RWPE2 (cell line): ENCODE results near the gene RNU7-1.
"Not testable (repeated sequence)": the region's sequence is repeated elsewhere in the genome, so short reads cannot be mapped to it uniquely, and the experiment has no call there.

Experiments used
- ATAC-seq: fragments of 200-7000 bp; cut with Tn5 transposase; 3 replicates; pipeline ENCODE4 v1.9.1; 2021; ENCODE audit warnings: low read depth
- DNase-seq: peaks from one replicate; pipeline ENCODE4 v3.0.0-alpha.2; 2020; ENCODE audit warnings: low spot score
- H3K27ac ChIP-seq: fragments of 450-650 bp; 2 replicates; pipeline ENCODE4 v1.5.1; 2017; ENCODE audit warnings: mild to moderate bottlenecking; ENCODE audit not compliant: poor library complexity, severe bottlenecking
- H3K27me3 ChIP-seq: fragments of 250-450 bp; sonication (Bioruptor Pico); 2 replicates; pipeline ENCODE4 v1.5.1; 2021; ENCODE audit warnings: mild to moderate bottlenecking, moderate library complexity; ENCODE audit not compliant: insufficient read depth, poor library complexity, severe bottlenecking
- H3K36me3 ChIP-seq: fragments of 250-450 bp; sonication (Bioruptor Pico); 2 replicates; pipeline ENCODE4 v1.5.1; 2020; ENCODE audit warnings: low read depth, mild to moderate bottlenecking, moderate library complexity
- H3K4me1 ChIP-seq: fragments of 250-450 bp; sonication (Bioruptor Pico); 2 replicates; pipeline ENCODE4 v1.5.1; 2021; ENCODE audit warnings: mild to moderate bottlenecking, moderate library complexity; ENCODE audit not compliant: insufficient read depth, poor library complexity, severe bottlenecking
- H3K4me3 ChIP-seq: fragments of 250-450 bp; sonication (Bioruptor Pico); 2 replicates; pipeline ENCODE4 v1.5.1; 2021; ENCODE audit warnings: mild to moderate bottlenecking, moderate library complexity; ENCODE audit not compliant: severe bottlenecking
- H3K9me3 ChIP-seq: fragments of 250-450 bp; sonication (Bioruptor Pico); 2 replicates; pipeline ENCODE4 v1.5.1; 2021; ENCODE audit warnings: mild to moderate bottlenecking, moderate library complexity; ENCODE audit not compliant: severe bottlenecking
- TF ChIP-seq, protein P1 (sequence below): fragments of 450-650 bp; IDR thresholded peaks from one replicate; pipeline ENCODE4 v1.5.1; 2017; ENCODE audit warnings: mild to moderate bottlenecking, moderate library complexity; ENCODE audit not compliant: poor library complexity, severe bottlenecking

RNU7-1 gene

DNA sequence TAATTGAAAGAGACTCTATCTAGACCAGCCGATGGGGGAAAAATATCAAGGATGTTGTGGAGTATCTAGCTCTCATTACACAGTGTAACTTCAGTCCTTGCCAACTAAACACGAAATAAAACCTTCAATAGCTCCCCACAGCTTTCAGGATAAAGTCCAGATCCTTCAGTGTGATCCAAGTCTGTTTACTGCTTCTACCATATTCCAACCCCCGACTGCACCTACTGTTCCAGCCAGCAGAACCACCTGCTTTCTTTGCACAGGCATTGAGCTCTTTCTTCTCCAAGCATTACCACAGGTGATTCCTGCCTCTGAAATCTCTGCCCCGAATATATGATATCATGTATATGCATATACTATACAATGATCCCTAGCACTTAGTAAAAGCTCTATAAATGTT lies 41.2 kb upstream of the RNU7-1 start:
- Histone ChIP-seq H3K4me3 (no peak overlapping the region), H3K27ac (no peak overlapping the region), H3K27me3 (no peaks in the 10 kb centered on the region), H3K36me3 (no peaks in the 10 kb centered on the region), H3K4me1 (peaks cover 4% of the 10 kb centered on the region), H3K9me3 (no peaks in the 10 kb centered on the region)
- ATAC-seq (no peak), DNase-seq (no peak)
- TF ChIP-seq, protein P1, sequence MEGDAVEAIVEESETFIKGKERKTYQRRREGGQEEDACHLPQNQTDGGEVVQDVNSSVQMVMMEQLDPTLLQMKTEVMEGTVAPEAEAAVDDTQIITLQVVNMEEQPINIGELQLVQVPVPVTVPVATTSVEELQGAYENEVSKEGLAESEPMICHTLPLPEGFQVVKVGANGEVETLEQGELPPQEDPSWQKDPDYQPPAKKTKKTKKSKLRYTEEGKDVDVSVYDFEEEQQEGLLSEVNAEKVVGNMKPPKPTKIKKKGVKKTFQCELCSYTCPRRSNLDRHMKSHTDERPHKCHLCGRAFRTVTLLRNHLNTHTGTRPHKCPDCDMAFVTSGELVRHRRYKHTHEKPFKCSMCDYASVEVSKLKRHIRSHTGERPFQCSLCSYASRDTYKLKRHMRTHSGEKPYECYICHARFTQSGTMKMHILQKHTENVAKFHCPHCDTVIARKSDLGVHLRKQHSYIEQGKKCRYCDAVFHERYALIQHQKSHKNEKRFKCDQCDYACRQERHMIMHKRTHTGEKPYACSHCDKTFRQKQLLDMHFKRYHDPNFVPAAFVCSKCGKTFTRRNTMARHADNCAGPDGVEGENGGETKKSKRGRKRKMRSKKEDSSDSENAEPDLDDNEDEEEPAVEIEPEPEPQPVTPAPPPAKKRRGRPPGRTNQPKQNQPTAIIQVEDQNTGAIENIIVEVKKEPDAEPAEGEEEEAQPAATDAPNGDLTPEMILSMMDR: no peak

DNA sequence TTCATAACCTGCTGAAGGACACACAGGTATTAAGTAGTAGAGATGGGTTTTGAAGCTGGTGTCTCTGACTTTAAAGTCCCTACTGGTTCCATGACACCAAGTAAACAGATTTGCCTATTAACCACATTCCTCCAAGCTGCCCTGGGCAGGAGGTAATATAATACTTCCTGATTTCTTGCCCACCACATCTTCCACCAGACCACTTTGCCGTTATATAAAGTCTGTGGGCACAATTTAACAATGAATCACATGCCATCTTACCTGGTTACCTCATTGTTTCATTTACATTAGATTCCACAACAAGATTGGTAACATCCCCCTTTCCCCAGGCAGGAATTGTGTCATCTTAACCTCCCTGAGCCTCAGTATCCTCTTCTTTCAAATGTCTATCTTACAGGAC lies 39.9 kb upstream of the RNU7-1 start:
- DNase-seq: no peak
- Histone ChIP-seq H3K27me3 (no peaks in the 10 kb centered on the region), H3K27ac (peak overlapping the region; percentile 25), H3K4me3 (no peak overlapping the region), H3K9me3 (no peaks in the 10 kb centered on the region), H3K36me3 (no peaks in the 10 kb centered on the region), H3K4me1 (peaks cover 4% of the 10 kb centered on the region)
- ATAC-seq: no peak
- TF ChIP-seq, protein P1: no peak

DNA sequence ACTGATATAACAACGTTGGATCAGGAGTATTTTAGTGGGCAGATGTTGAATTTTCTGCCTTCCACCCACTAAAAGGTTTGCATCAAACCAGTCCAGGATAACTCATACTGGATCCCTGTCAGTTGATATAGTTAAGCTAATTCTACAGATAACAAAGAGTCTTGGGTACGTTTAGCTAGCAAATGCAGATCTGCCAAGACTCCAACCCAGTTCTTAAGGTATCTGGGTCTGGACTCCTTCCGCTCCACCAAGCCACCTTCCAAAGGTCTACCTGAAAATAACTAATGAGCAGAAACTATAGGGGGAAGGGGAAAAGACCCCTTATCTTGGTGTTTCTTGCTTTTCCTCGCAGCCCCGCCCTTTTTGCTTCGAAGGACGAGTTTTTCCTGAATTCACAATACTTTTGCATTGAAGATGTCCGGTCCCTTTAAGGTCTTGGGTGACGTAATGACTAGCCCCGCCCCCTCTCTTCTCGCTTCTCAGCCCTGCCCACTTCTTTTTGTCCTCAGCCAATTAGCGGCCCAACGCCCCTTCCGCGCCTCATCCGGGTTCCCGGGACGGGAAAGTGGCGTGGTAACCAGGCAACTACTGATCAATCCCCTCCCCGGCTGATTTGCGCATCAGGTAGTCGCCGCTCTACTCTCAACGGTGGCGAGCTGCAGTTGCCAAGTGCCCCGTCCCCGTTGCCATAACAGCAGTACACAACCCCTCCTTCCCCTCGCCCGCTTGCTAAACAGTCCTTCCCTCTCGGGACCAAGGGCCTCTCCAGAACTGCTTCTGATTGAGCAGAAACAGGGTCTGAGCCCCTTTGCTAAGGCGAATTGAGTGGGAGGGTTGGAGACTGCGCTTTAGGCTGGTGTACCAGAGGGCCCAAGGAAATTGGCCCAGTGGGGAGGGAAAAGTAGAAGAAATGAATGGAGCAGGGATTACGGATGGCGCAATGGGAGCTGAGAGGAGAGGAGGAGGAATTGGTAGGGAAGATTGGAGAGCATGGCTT lies 39.0 kb upstream of the RNU7-1 start, which contains the start of gene LRRC23:
Gene LRRC23, plus strand, starts transcription at position 543 of the 997 bp plus-strand sequence. CDS start 812 bp downstream, outside the sequence.
- DNase-seq: peak; percentile 95
- H3K4me1 ChIP-seq: peaks cover 4% of the 10 kb centered on the region
- TF ChIP-seq, protein P1: no peak
- H3K36me3 ChIP-seq: no peaks in the 10 kb centered on the region
- no peaks in the 10 kb centered on the region for H3K27me3 ChIP-seq
- ATAC-seq: peak; percentile 96
- peak within 1 kb of the TSS; percentile 25 for H3K27ac ChIP-seq
- H3K4me3 ChIP-seq: peak within 1 kb of the TSS; percentile 46
- no peaks in the 10 kb centered on the region for H3K9me3 ChIP-seq

DNA sequence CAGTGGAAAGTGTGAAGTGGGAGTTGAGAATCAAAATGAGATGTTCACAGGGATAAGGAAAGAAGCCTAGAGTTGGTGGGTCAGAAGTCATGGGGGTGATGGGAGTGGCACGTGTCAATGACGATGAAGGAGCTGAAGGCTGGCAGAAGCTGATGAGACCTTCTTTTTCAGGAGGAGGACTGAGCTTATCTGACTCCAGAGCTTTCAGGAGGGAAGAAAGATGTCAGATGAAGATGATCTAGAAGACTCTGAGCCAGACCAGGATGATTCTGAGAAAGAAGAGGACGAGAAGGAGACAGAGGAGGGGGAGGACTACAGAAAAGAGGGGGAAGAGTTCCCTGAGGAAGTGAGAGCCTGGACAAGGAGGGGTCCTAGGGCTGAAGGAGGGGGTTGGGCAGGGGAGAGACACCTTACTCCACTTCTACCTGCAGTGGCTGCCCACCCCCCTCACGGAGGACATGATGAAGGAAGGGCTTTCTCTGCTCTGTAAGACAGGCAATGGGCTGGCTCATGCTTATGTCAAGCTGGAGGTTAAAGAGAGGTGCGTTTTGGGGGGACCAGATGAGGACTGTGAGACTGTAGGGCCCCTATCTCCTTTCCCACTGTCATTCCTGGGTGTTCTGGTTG lies 38.1 kb upstream of the RNU7-1 start:
- DNase-seq: no peak
- no peak for ATAC-seq
- H3K36me3 ChIP-seq: no peaks in the 10 kb centered on the region
- TF ChIP-seq, protein P1: no peak
- H3K4me3 ChIP-seq: peak overlapping the region; percentile 46
- no peak overlapping the region for H3K27ac ChIP-seq
- H3K9me3 ChIP-seq: no peaks in the 10 kb centered on the region
- H3K4me1 ChIP-seq: peaks cover 4% of the 10 kb centered on the region
- no peaks in the 10 kb centered on the region for H3K27me3 ChIP-seq

DNA sequence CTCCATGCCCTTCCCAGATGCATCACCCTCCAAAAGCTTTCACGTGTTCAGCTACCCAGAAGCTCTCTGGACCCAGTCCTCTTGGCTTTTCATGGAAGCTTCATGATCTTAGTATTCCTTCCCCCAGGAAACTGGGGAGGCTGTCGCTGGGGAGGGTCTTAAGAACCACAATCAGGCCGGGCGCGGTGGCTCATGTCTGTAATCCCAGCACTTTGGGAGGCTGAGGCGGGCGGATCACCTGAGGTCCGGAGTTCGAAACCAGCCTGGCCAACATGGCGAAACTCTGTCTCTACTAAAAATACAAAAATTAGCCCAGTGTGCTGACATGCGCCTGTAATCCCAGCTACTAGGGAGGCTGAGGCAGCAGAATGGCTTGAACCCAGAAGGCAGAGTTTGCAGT lies 35.5 kb upstream of the RNU7-1 start:
- not testable (repeated sequence) for H3K27me3 ChIP-seq, H3K4me3 ChIP-seq, H3K4me1 ChIP-seq, H3K36me3 ChIP-seq, H3K27ac ChIP-seq, ATAC-seq, H3K9me3 ChIP-seq, DNase-seq
